Measurements from ENCODE around the gene OR2T29.
"Not testable (repeated sequence)": the region's sequence is repeated elsewhere in the genome, so short reads cannot be mapped to it uniquely, and the experiment has no call there.

OR2T29 gene

GRCh38 chr1:248565530-248566373 is 3.2 kb upstream of the OR2T29 start:
- H3K36me3 ChIP-seq (ENCODE audit: insufficient read depth); H3K27me3 ChIP-seq (ENCODE audit: insufficient read depth, low read depth); H4K20me1 ChIP-seq (ENCODE audit: insufficient read depth); H3K79me2 ChIP-seq (ENCODE audit: insufficient read depth, low read depth); H3K27ac ChIP-seq; H3K4me1 ChIP-seq (ENCODE audit: low read depth, poor library complexity, severe bottlenecking); H3K4me3 ChIP-seq (IDR thresholded peaks at IDR 0.05; ENCODE audit: insufficient read depth, low read depth, low read length); H3K4me2 ChIP-seq; H2AFZ ChIP-seq (ENCODE audit: low read depth); H3K9ac ChIP-seq: not testable (repeated sequence)

- not testable (repeated sequence) for H3K27me3 ChIP-seq (ENCODE audit: insufficient read depth, low read depth); H3K79me2 ChIP-seq (ENCODE audit: insufficient read depth, low read depth); H3K36me3 ChIP-seq (ENCODE audit: insufficient read depth); H3K9ac ChIP-seq; H3K4me2 ChIP-seq; H4K20me1 ChIP-seq (ENCODE audit: insufficient read depth); H3K27ac ChIP-seq; H3K4me3 ChIP-seq (IDR thresholded peaks at IDR 0.05; ENCODE audit: insufficient read depth, low read depth, low read length); H2AFZ ChIP-seq (ENCODE audit: low read depth); H3K4me1 ChIP-seq (ENCODE audit: low read depth, poor library complexity, severe bottlenecking)
Observed at GRCh38 chr1:248551027-248551426, 11.5 kb downstream of the OR2T29 start.

GRCh38 chr1:248547383-248547782 is 15.2 kb downstream of the OR2T29 start:
- H3K9ac ChIP-seq; H3K27ac ChIP-seq; H3K4me3 ChIP-seq (IDR thresholded peaks at IDR 0.05; ENCODE audit: insufficient read depth, low read depth, low read length); H4K20me1 ChIP-seq (ENCODE audit: insufficient read depth); H3K27me3 ChIP-seq (ENCODE audit: insufficient read depth, low read depth); H3K4me1 ChIP-seq (ENCODE audit: low read depth, poor library complexity, severe bottlenecking); H3K36me3 ChIP-seq (ENCODE audit: insufficient read depth); H2AFZ ChIP-seq (ENCODE audit: low read depth); H3K79me2 ChIP-seq (ENCODE audit: insufficient read depth, low read depth); H3K4me2 ChIP-seq: not testable (repeated sequence)

- not testable (repeated sequence) for H3K4me3 ChIP-seq (IDR thresholded peaks at IDR 0.05; ENCODE audit: insufficient read depth, low read depth, low read length); H3K27ac ChIP-seq; H3K27me3 ChIP-seq (ENCODE audit: insufficient read depth, low read depth); H3K9ac ChIP-seq; H3K36me3 ChIP-seq (ENCODE audit: insufficient read depth); H3K79me2 ChIP-seq (ENCODE audit: insufficient read depth, low read depth); H2AFZ ChIP-seq (ENCODE audit: low read depth); H4K20me1 ChIP-seq (ENCODE audit: insufficient read depth); H3K4me2 ChIP-seq; H3K4me1 ChIP-seq (ENCODE audit: low read depth, poor library complexity, severe bottlenecking)
Observed at GRCh38 chr1:248537449-248537848, 25.1 kb downstream of the OR2T29 start.

- TF ChIP-seq CTCF (conservative IDR thresholded peaks at IDR 0.05; ENCODE audit: low read depth, low read length) = no peak
- Histone ChIP-seq H3K79me2 (ENCODE audit: insufficient read depth, low read depth) (no peaks in the 10 kb centered on the region), H3K4me2 (no peak overlapping the region), H4K20me1 (ENCODE audit: insufficient read depth) (no peaks in the 10 kb centered on the region), H3K4me3 (IDR thresholded peaks at IDR 0.05; ENCODE audit: insufficient read depth, low read depth, low read length) (no peak overlapping the region), H2AFZ (ENCODE audit: low read depth) (no peak overlapping the region), H3K36me3 (ENCODE audit: insufficient read depth) (no peaks in the 10 kb centered on the region), H3K9ac (no peak overlapping the region), H3K27ac (no peak overlapping the region), H3K27me3 (ENCODE audit: insufficient read depth, low read depth) (no peaks in the 10 kb centered on the region), H3K4me1 (ENCODE audit: low read depth, poor library complexity, severe bottlenecking) (no peaks in the 10 kb centered on the region)
Observed at GRCh38 chr1:248521856-248522255, 40.7 kb downstream of the OR2T29 start.

GRCh38 chr1:248510217-248510616 is 52.4 kb downstream of the OR2T29 start:
- H3K27ac ChIP-seq; H3K4me1 ChIP-seq (ENCODE audit: low read depth, poor library complexity, severe bottlenecking); H3K27me3 ChIP-seq (ENCODE audit: insufficient read depth, low read depth): not testable (repeated sequence)

GRCh38 chr1:248507773-248508172 is 54.8 kb downstream of the OR2T29 start, which contains the start of gene OR2G6:
Gene OR2G6, plus strand, starts transcription at chr1:248508073. Its CDS starts 13,574 bp downstream, at chr1:248521647.
- not testable (repeated sequence) for H3K4me1 ChIP-seq (ENCODE audit: low read depth, poor library complexity, severe bottlenecking); H3K36me3 ChIP-seq (ENCODE audit: insufficient read depth); H3K27me3 ChIP-seq (ENCODE audit: insufficient read depth, low read depth); H4K20me1 ChIP-seq (ENCODE audit: insufficient read depth); H3K4me3 ChIP-seq (IDR thresholded peaks at IDR 0.05; ENCODE audit: insufficient read depth, low read depth, low read length); H3K27ac ChIP-seq; H3K79me2 ChIP-seq (ENCODE audit: insufficient read depth, low read depth); H3K9ac ChIP-seq; H2AFZ ChIP-seq (ENCODE audit: low read depth); H3K4me2 ChIP-seq

More at GRCh38 chr1:248510217-248510616, 52.4 kb downstream of the OR2T29 start:
- not testable (repeated sequence) for H3K4me2 ChIP-seq; H2AFZ ChIP-seq (ENCODE audit: low read depth); H3K9ac ChIP-seq; H3K36me3 ChIP-seq (ENCODE audit: insufficient read depth); H3K79me2 ChIP-seq (ENCODE audit: insufficient read depth, low read depth); H4K20me1 ChIP-seq (ENCODE audit: insufficient read depth); H3K4me3 ChIP-seq (IDR thresholded peaks at IDR 0.05; ENCODE audit: insufficient read depth, low read depth, low read length)
